SK-N-SH (cell line): ENCODE measurements around the gene MSI1. TPM values are rescaled to one million over a fixed set of nuclear protein-coding genes. Genes with fewer than 3 reads are reported as not detected.

Experiments
- CTCF ChIA-PET: fragments of 300-600, 350-600 bp; formaldehyde crosslinking; extraction: SDS; loops from one replicate; lab custom pipeline; 2021; lab: Yijun Ruan, JAX
- POLR2A ChIA-PET: fragments of 350-600 bp; sonication (Branson Sonifier 250); formaldehyde crosslinking; extraction: SDS; loops from one replicate; lab custom pipeline; 2020; ENCODE audit warnings: antibody characterized with exemption, inconsistent platforms; lab: Yijun Ruan, JAX
- DNase-seq: peaks from one replicate; pipeline ENCODE4 v3.0.0; 2012
- H2AFZ ChIP-seq: fragments of 200-600 bp; sonication (generic); 2 replicates; pipeline ENCODE4 v1.8.1; 2016; ENCODE audit warnings: antibody characterized with exemption, mild to moderate bottlenecking, low read depth
- H3F3A ChIP-seq: fragments of 200-600 bp; sonication (generic); replicated peaks from 2 replicates; pipeline ENCODE3; 2016; ENCODE audit warnings: antibody characterized with exemption, mild to moderate bottlenecking; ENCODE audit not compliant: insufficient read depth
- H3K27ac ChIP-seq, 2 experiments: fragments of 200-500 bp in 1 of 2; fragments of 200-600 bp in 1 of 2; sonication (Bioruptor generic) in 1 of 2; sonication (generic), shearing (Covaris generic) in 1 of 2; 2 replicates each; pipeline versions ENCODE4 v1.5.1 to v1.6.1; 2014 to 2016; ENCODE audit warnings: low read depth in 2 of 2, inconsistent platforms in 1 of 2, low read length in 1 of 2, mild to moderate bottlenecking in 1 of 2, mixed read lengths in 1 of 2
- H3K27me3 ChIP-seq: fragments of 200-600 bp; sonication (generic), shearing (Covaris generic); 2 replicates; pipeline ENCODE4 v1.6.1; 2016; ENCODE audit warnings: mixed run types; ENCODE audit not compliant: insufficient read depth
- H3K36me3 ChIP-seq, 2 experiments: fragments of 200-500 bp in 1 of 2; fragments of 200-600 bp in 1 of 2; sonication (Bioruptor generic) in 1 of 2; sonication (generic) in 1 of 2; replicated peaks in 1 of 2; 2 replicates each; pipeline versions ENCODE3 to v1.5.1; 2014 to 2016; ENCODE audit warnings: low read length in 1 of 2, mild to moderate bottlenecking in 1 of 2; ENCODE audit not compliant: insufficient read depth in 2 of 2, control insufficient read depth in 1 of 2
- H3K4me1 ChIP-seq, 2 experiments: fragments of 200-500 bp in 1 of 2; fragments of 200-600 bp in 1 of 2; sonication (Bioruptor generic) in 1 of 2; sonication (generic), shearing (Covaris generic) in 1 of 2; 2 replicates each; pipeline versions ENCODE4 v1.5.1 to v1.6.1; 2014 to 2016; ENCODE audit warnings: low read depth in 1 of 2, low read length in 1 of 2, mixed run types in 1 of 2; ENCODE audit not compliant: insufficient read depth in 2 of 2, control insufficient read depth in 1 of 2
- H3K4me2 ChIP-seq: fragments of 200-600 bp; sonication (generic), shearing (Covaris generic); 2 replicates; pipeline ENCODE4 v1.6.1; 2017; ENCODE audit warnings: mixed run types
- H3K4me3 ChIP-seq, 2 experiments: fragments of 200-500 bp in 1 of 2; fragments of 200-600 bp in 1 of 2; sonication (Bioruptor generic) in 1 of 2; sonication (generic), shearing (Covaris generic) in 1 of 2; 2 replicates each; pipeline versions ENCODE4 v1.5.1 to v1.8.1; 2014 to 2016; ENCODE audit warnings: low read depth in 2 of 2, inconsistent platforms in 1 of 2, low read length in 1 of 2, mild to moderate bottlenecking in 1 of 2, mixed read lengths in 1 of 2, moderate library complexity in 1 of 2
- H3K79me2 ChIP-seq: fragments of 200-600 bp; sonication (generic); 2 replicates; pipeline ENCODE4 v1.8.1; 2017; ENCODE audit warnings: mild to moderate bottlenecking; ENCODE audit not compliant: insufficient read depth
- H3K9ac ChIP-seq: fragments of 200-600 bp; sonication (generic); 2 replicates; pipeline ENCODE4 v1.6.1; 2017; ENCODE audit warnings: mixed run types
- H3K9me2 ChIP-seq: fragments of 200-600 bp; sonication (generic); 2 replicates; pipeline ENCODE4 v1.6.1; 2017; ENCODE audit warnings: mixed run types
- H3K9me3 ChIP-seq: fragments of 200-600 bp; sonication (generic); 2 replicates; pipeline ENCODE4 v1.6.1; 2017; ENCODE audit warnings: mixed run types, mild to moderate bottlenecking, moderate library complexity
- H4K20me1 ChIP-seq: fragments of 200-600 bp; sonication (generic); 2 replicates; pipeline ENCODE4 v1.6.1; 2017; ENCODE audit warnings: mild to moderate bottlenecking, mixed run types; ENCODE audit not compliant: insufficient read depth
- CTCF ChIP-seq: fragments of 200-600 bp; sonication (generic); IDR thresholded peaks from 2 replicates; pipeline ENCODE4 v1.6.1; 2017; ENCODE audit warnings: antibody characterized with exemption, mild to moderate bottlenecking, moderate library complexity
- ELF1 ChIP-seq: IDR thresholded peaks from 2 replicates; pipeline ENCODE4 v1.4.0; 2012
- EP300 ChIP-seq, 2 experiments: IDR thresholded peaks; 2 replicates each; pipeline versions ENCODE4 v1.4.0 to v1.6.1; 2012; ENCODE audit warnings: borderline replicate concordance in 1 of 2, low read depth in 1 of 2, low read length in 1 of 2
- FOSL2 ChIP-seq: IDR thresholded peaks from 2 replicates; pipeline ENCODE4 v1.4.0; 2012; ENCODE audit warnings: low read depth, mild to moderate bottlenecking, moderate library complexity, borderline replicate concordance
- FOXJ3 ChIP-seq: sonication (generic); formaldehyde crosslinking; IDR thresholded peaks from 2 replicates; pipeline ENCODE4 v1.5.1; 2020; ENCODE audit warnings: mild to moderate bottlenecking, missing genetic modification reagents
- JUND ChIP-seq: IDR thresholded peaks from 2 replicates; pipeline ENCODE4 v1.4.0; 2012
- MAX ChIP-seq: IDR thresholded peaks from 2 replicates; pipeline ENCODE4 v1.4.0; 2012; ENCODE audit warnings: low read depth
- MXI1 ChIP-seq: IDR thresholded peaks from 2 replicates; pipeline ENCODE4 v1.6.1; 2012; ENCODE audit warnings: mild to moderate bottlenecking, low read depth, low read length, improper control_type of control experiment
- RAD21 ChIP-seq: IDR thresholded peaks from 2 replicates; pipeline ENCODE4 v1.6.1; 2012; ENCODE audit warnings: mild to moderate bottlenecking, low read length
- RCOR1 ChIP-seq: fragments of 150-350 bp; IDR thresholded peaks from 2 replicates; pipeline ENCODE4 v1.6.1; 2017; ENCODE audit warnings: antibody characterized with exemption, low read length
- RFX5 ChIP-seq: IDR thresholded peaks from 2 replicates; pipeline ENCODE4 v1.6.1; 2012; ENCODE audit warnings: mild to moderate bottlenecking, improper control_type of control experiment, low read length
- SIN3A ChIP-seq: IDR thresholded peaks from 2 replicates; pipeline ENCODE4 v1.6.1; 2012; ENCODE audit warnings: low read depth, mild to moderate bottlenecking, low read length, moderate library complexity, borderline replicate concordance
- SMC3 ChIP-seq: IDR thresholded peaks from 2 replicates; pipeline ENCODE4 v1.6.1; 2012; ENCODE audit warnings: low read depth, low read length, improper control_type of control experiment
- TEAD4 ChIP-seq: IDR thresholded peaks from 2 replicates; pipeline ENCODE4 v1.4.0; 2012; ENCODE audit warnings: mild to moderate bottlenecking, borderline replicate concordance; ENCODE audit not compliant: insufficient read depth
- USF1 ChIP-seq: IDR thresholded peaks from 2 replicates; pipeline ENCODE4 v1.4.0; 2012; ENCODE audit warnings: low read depth, borderline replicate concordance
- WGBS: methylation state at CpG from one replicate; pipeline ENCODE4 v1.1.6; 2017; ENCODE audit warnings: low lambda C conversion rate; 5-methylcytosine and 5-hydroxymethylcytosine counted together
- polyA plus RNA-seq, 3 experiments: library from polyadenylated mRNA; depleted of rRNA; stranded (reverse); fragments of >200 nt; gene quantifications; 2 replicates each; pipeline ENCODE4 v1.2.3, GENCODE V29; 2012

Gene MSI1
- polyA plus RNA-seq, 1 of the 3 experiments (the other 2 are of a cell fraction): 1.7 TPM

GRCh38 chr12:120356567-120357030 is 12.4 kb downstream of the MSI1 start (continued):
- TF ChIP-seq SIN3A (peak; percentile 65; the same call in 1 of the 2 replicates), SMC3 (peak; percentile 94), EP300 (IDR thresholded peaks at IDR 0.05; ENCODE audit: borderline replicate concordance in 1 of 2, low read depth in 1 of 2, low read length in 1 of 2) (0 out of 4 replicates have a peak, but pooled peaks of 1 of the 2 experiments have one; percentile 19), RAD21 (peak; percentile 95), FOXJ3 (CRISPR knock-in tag) (no peak), RFX5 (no peak), RCOR1 (peak; percentile 26; the same call in 1 of the 2 replicates), MAX (peak; percentile 72; the same call in 1 of the 2 replicates), FOSL2 (peak; percentile 59; the same call in 1 of the 2 replicates), JUND (no peak), MXI1 (no peak), ELF1 (no peak)
- TF ChIP-seq, all 33 proteins: peak for 12

- TF ChIP-seq USF1 (no peak), CTCF (no peak), MAX (no peak), TEAD4 (no peak), JUND (no peak), FOXJ3 (CRISPR knock-in tag) (no peak)
- no peaks in the 10 kb centered on the region for H3F3A ChIP-seq
- ChIA-PET POLR2A (no interaction called here), CTCF (interaction anchor here (0.6 to 6.5 kb wide), 8 partner anchors 12 to 115 kb away, joined by 3 to 71 read pairs (median 4); partner anchors contain the start of gene SRSF9)
- H3K4me3 ChIP-seq: no peak overlapping the region
- H3K9ac ChIP-seq: no peak overlapping the region
- no peak overlapping the region for H2AFZ ChIP-seq
- no peaks in the 10 kb centered on the region for H4K20me1 ChIP-seq
- 86% methylated on average over 4 of the region's 4 CpGs for WGBS
- H3K9me3 ChIP-seq: no peaks in the 10 kb centered on the region
- H3K9me2 ChIP-seq: no peaks in the 10 kb centered on the region
- H3K4me2 ChIP-seq: no peak overlapping the region
- no peaks in the 10 kb centered on the region for H3K79me2 ChIP-seq
- H3K27me3 ChIP-seq: no peaks in the 10 kb centered on the region
- no peaks in the 10 kb centered on the region for H3K36me3 ChIP-seq
- H3K27ac ChIP-seq: no peak overlapping the region
- DNase-seq: no peak
- H3K4me1 ChIP-seq: no peaks in the 10 kb centered on the region; a peak in 1 of 4 replicates
Measured at GRCh38 chr12:120353556-120354317, 15.2 kb downstream of the MSI1 start.
